HCT116 (cell line): ENCODE measurements around the gene TMEM132E. TPM values are rescaled to one million over a fixed set of nuclear protein-coding genes. Genes with fewer than 3 reads are reported as not detected.

Experiments used
- ATAC-seq: fragments of 200-7000 bp; cut with Tn5 transposase; 2 replicates; pipeline ENCODE4 v1.9.1; 2020; ENCODE audit warnings: mild to moderate bottlenecking, moderate library complexity
- BruUV-seq: library from RNA; stranded (reverse); fragments of 400-500 nt; replicated peaks from 2 replicates; lab custom pipeline; 2021; lab: Mats Ljungman, UMichigan
- CTCF ChIA-PET: fragments of 300-600 bp; sonication (Branson Sonifier 250); formaldehyde crosslinking; loops from one replicate; lab custom pipeline; 2021; ENCODE audit warnings: antibody characterized with exemption; lab: Charles Lee
- POLR2A ChIA-PET: fragments of 300-600, 350-600 bp; sonication (Branson Sonifier 250); formaldehyde crosslinking; loops from one replicate; lab custom pipeline; 2021; ENCODE audit warnings: antibody characterized with exemption; lab: Charles Lee
- RAD21 ChIA-PET, 2 experiments: fragments of 300-600 bp; sonication (Branson Sonifier 250); formaldehyde crosslinking; loops; one replicate each; lab custom pipeline; 2023; ENCODE audit warnings: low total read pairs in 2 of 2; ENCODE audit not compliant: uncharacterized antibody in 2 of 2, unreplicated experiment in 2 of 2, low non-redundant PET in 1 of 2; lab: Charles Lee
- DNase-seq: peaks from one replicate; pipeline ENCODE4 v3.0.0-alpha.2; 2010; ENCODE audit warnings: low read depth, low spot score
- H2AFZ ChIP-seq: fragments of 200-600 bp; shearing (Covaris generic), sonication (generic); 2 replicates; pipeline ENCODE4 v1.6.1; 2017; ENCODE audit warnings: low read depth, mixed run types, mixed read lengths, antibody characterized with exemption, low read length; ENCODE audit not compliant: poor library complexity, severe bottlenecking
- H3K27ac ChIP-seq: 2 replicates; pipeline ENCODE4 v1.5.1; 2012; ENCODE audit warnings: low read depth, low read length
- H3K27me3 ChIP-seq: fragments of 200-600 bp; sonication (generic); 2 replicates; pipeline ENCODE4 v1.6.1; 2016; ENCODE audit warnings: mixed run types, low read length, mixed read lengths; ENCODE audit not compliant: insufficient read depth
- H3K36me3 ChIP-seq, 2 experiments: fragments of 200-500 bp in 1 of 2; fragments of 200-600 bp in 1 of 2; sonication (Bioruptor generic) in 1 of 2; sonication (generic) in 1 of 2; 2 replicates each; pipeline versions ENCODE4 v1.5.1 to v1.6.1; 2014 to 2016; ENCODE audit warnings: low read length in 2 of 2, inconsistent platforms in 1 of 2, mixed read lengths in 1 of 2, mixed run types in 1 of 2; ENCODE audit not compliant: insufficient read depth in 2 of 2, control insufficient read depth in 1 of 2
- H3K4me1 ChIP-seq, 2 experiments: fragments of 200-600 bp in 1 of 2; sonication (generic) in 1 of 2; 2 replicates each; pipeline versions ENCODE4 v1.5.1 to v1.6.1; 2012 to 2017; ENCODE audit warnings: low read length in 2 of 2, inconsistent platforms in 1 of 2, mild to moderate bottlenecking in 1 of 2, mixed read lengths in 1 of 2, mixed run types in 1 of 2, moderate library complexity in 1 of 2; ENCODE audit not compliant: insufficient read depth in 2 of 2, control insufficient read depth in 1 of 2
- H3K4me2 ChIP-seq: fragments of 200-600 bp; sonication (generic); 2 replicates; pipeline ENCODE4 v1.6.1; 2017; ENCODE audit warnings: mixed run types, low read length, mixed read lengths
- H3K4me3 ChIP-seq, 2 experiments: fragments of 200-600 bp in 1 of 2; sonication (generic) in 1 of 2; replicated peaks in 1 of 2; 2 replicates each; pipeline ENCODE4 v1.5.1; 2011 to 2016; ENCODE audit warnings: low read length in 2 of 2, control low read depth in 1 of 2, low read depth in 1 of 2, mild to moderate bottlenecking in 1 of 2, mixed read lengths in 1 of 2, mixed run types in 1 of 2
- H3K79me2 ChIP-seq: fragments of 200-600 bp; sonication (generic); 2 replicates; pipeline ENCODE4 v1.6.1; 2017; ENCODE audit warnings: mild to moderate bottlenecking, mixed run types, low read length, moderate library complexity, mixed read lengths; ENCODE audit not compliant: insufficient read depth
- H3K9ac ChIP-seq: fragments of 200-600 bp; sonication (generic); 2 replicates; pipeline ENCODE4 v1.6.1; 2016; ENCODE audit warnings: low read length, mixed read lengths
- H3K9me2 ChIP-seq: fragments of 200-600 bp; sonication (generic), shearing (Covaris generic); 2 replicates; pipeline ENCODE4 v1.6.1; 2017; ENCODE audit warnings: mixed run types, mild to moderate bottlenecking, moderate library complexity; ENCODE audit not compliant: insufficient read depth
- H3K9me3 ChIP-seq, 2 experiments: fragments of 200-500 bp in 1 of 2; fragments of 200-600 bp in 1 of 2; sonication (Bioruptor generic) in 1 of 2; sonication (generic) in 1 of 2; 2 replicates each; pipeline ENCODE4 v1.6.1; 2014 to 2017; ENCODE audit warnings: low read length in 2 of 2, mixed read lengths in 2 of 2, inconsistent platforms in 1 of 2, low read depth in 1 of 2, mild to moderate bottlenecking in 1 of 2, mixed run types in 1 of 2, moderate library complexity in 1 of 2; ENCODE audit not compliant: control insufficient read depth in 1 of 2, insufficient read depth in 1 of 2
- H4K20me1 ChIP-seq: fragments of 200-600 bp; sonication (generic), shearing (Covaris generic); 2 replicates; pipeline ENCODE4 v1.6.1; 2017; ENCODE audit warnings: mixed run types, mild to moderate bottlenecking, moderate library complexity; ENCODE audit not compliant: insufficient read depth
- intact Hi-C: fragments of 100-400 bp; cut with micrococcal nuclease; formaldehyde crosslinking; loops from 2 replicates; pipeline ENCODE4 v1.10.0; 2022
- total RNA-seq: library from RNA; stranded (reverse); gene quantifications from one replicate; pipeline ENCODE4 v1.2.1, GENCODE V29; 2021; ENCODE audit not compliant: unreplicated experiment
- TF ChIP-seq, protein P1 (sequence below): IDR thresholded peaks from 2 replicates; pipeline ENCODE4 v1.6.1; 2012; ENCODE audit warnings: low read depth
- TF ChIP-seq, protein P2 (sequence below): IDR thresholded peaks from 2 replicates; pipeline ENCODE4 v1.6.1; 2011; ENCODE audit warnings: mild to moderate bottlenecking, low read length, moderate library complexity; ENCODE audit not compliant: insufficient replicate concordance; ENCODE audit errors: extremely low read depth

TMEM132E gene
- total RNA-seq, 1 experiment from 2014 or later: not detected

DNA sequence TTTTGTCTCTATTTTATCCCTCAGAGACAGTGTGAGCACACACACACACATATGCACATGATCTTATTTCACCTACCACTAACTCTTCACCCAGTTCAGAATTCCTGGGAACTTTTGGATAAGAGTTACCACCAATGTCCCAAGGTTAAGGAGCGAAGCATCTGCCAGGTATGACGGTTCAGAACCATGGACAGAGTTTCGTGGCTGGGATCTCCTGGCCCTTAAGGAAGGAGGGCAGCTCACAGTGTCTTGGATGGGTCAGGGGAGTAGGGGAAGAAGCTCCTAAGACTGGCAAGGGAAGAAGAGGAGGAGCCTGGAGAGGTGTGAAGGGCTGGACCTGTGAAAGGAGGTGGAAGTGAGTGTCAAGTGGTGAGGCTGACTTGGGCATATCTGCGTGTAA, 23.0 kb upstream of the TMEM132E start:
- no TSS peak for BruUV-seq
- Histone ChIP-seq H3K27ac (no peak overlapping the region), H3K9me3 (no peaks in the 10 kb centered on the region), H3K4me1 (no peaks in the 10 kb centered on the region), H4K20me1 (no peaks in the 10 kb centered on the region), H3K4me3 (no peak overlapping the region), H3K36me3 (no peaks in the 10 kb centered on the region), H3K9me2 (no peaks in the 10 kb centered on the region), H3K9ac (no peak overlapping the region), H3K27me3 (peaks cover 70% of the 10 kb centered on the region), H2AFZ (no peak overlapping the region), H3K79me2 (no peaks in the 10 kb centered on the region), H3K4me2 (no peak overlapping the region)
- ATAC-seq (no peak), DNase-seq (no peak)
- intact Hi-C loops: no loop called here
- CTCF ChIA-PET: interaction anchor here (1.5 kb wide), 1 partner anchor 14 kb away, joined by 3 read pairs; no protein-coding TSS in a partner anchor
- RAD21 ChIA-PET: no interaction called here
- POLR2A ChIA-PET: no interaction called here
- TF ChIP-seq, protein P1, sequence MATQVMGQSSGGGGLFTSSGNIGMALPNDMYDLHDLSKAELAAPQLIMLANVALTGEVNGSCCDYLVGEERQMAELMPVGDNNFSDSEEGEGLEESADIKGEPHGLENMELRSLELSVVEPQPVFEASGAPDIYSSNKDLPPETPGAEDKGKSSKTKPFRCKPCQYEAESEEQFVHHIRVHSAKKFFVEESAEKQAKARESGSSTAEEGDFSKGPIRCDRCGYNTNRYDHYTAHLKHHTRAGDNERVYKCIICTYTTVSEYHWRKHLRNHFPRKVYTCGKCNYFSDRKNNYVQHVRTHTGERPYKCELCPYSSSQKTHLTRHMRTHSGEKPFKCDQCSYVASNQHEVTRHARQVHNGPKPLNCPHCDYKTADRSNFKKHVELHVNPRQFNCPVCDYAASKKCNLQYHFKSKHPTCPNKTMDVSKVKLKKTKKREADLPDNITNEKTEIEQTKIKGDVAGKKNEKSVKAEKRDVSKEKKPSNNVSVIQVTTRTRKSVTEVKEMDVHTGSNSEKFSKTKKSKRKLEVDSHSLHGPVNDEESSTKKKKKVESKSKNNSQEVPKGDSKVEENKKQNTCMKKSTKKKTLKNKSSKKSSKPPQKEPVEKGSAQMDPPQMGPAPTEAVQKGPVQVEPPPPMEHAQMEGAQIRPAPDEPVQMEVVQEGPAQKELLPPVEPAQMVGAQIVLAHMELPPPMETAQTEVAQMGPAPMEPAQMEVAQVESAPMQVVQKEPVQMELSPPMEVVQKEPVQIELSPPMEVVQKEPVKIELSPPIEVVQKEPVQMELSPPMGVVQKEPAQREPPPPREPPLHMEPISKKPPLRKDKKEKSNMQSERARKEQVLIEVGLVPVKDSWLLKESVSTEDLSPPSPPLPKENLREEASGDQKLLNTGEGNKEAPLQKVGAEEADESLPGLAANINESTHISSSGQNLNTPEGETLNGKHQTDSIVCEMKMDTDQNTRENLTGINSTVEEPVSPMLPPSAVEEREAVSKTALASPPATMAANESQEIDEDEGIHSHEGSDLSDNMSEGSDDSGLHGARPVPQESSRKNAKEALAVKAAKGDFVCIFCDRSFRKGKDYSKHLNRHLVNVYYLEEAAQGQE: peak; percentile 71
- TF ChIP-seq, protein P2, sequence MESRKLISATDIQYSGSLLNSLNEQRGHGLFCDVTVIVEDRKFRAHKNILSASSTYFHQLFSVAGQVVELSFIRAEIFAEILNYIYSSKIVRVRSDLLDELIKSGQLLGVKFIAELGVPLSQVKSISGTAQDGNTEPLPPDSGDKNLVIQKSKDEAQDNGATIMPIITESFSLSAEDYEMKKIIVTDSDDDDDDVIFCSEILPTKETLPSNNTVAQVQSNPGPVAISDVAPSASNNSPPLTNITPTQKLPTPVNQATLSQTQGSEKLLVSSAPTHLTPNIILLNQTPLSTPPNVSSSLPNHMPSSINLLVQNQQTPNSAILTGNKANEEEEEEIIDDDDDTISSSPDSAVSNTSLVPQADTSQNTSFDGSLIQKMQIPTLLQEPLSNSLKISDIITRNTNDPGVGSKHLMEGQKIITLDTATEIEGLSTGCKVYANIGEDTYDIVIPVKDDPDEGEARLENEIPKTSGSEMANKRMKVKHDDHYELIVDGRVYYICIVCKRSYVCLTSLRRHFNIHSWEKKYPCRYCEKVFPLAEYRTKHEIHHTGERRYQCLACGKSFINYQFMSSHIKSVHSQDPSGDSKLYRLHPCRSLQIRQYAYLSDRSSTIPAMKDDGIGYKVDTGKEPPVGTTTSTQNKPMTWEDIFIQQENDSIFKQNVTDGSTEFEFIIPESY: no peak
